HepG2 (cell line): ENCODE results near the gene FBXL22. TPM values are rescaled to one million over a fixed set of nuclear protein-coding genes. Genes with fewer than 3 reads are reported as not detected.

Experiments
- ATAC-seq: fragments of 200-7000 bp; cut with Tn5 transposase; 3 replicates; pipeline ENCODE4 v1.9.1; 2020; ENCODE audit warnings: mild to moderate bottlenecking, moderate library complexity
- BruUV-seq: library from RNA; stranded (reverse); fragments of 400-500 nt; replicated peaks from 2 replicates; lab custom pipeline; 2021; lab: Mats Ljungman, UMichigan
- CTCF ChIA-PET: fragments of 300-600 bp; formaldehyde crosslinking; extraction: SDS; loops from one replicate; lab custom pipeline; 2021; ENCODE audit warnings: low total read pairs, inconsistent platforms, low intra/inter-chr PET ratio; lab: Yijun Ruan, JAX
- POLR2A ChIA-PET: fragments of 350-600 bp; sonication (Branson Sonifier 250); formaldehyde crosslinking; loops from one replicate; lab custom pipeline; 2020; ENCODE audit warnings: antibody characterized with exemption, inconsistent platforms; lab: Yijun Ruan, JAX
- DNase-seq: peaks from one replicate; pipeline ENCODE4 v3.0.0-alpha.2; 2015; ENCODE audit warnings: low spot score
- FAIRE-seq: peaks from 3 replicates; lab custom pipeline; 2011; peaks lifted over from hg19 to GRCh38; lab: Jason Lieb, UNC
- H2AFZ ChIP-seq: one replicate; pipeline ENCODE4 v1.6.1; 2011; ENCODE audit warnings: low read length, inconsistent platforms
- H3K27ac ChIP-seq: fragments of 300-600 bp; 3 replicates; pipeline ENCODE4 v1.8.0; 2011; ENCODE audit warnings: mixed run types, mild to moderate bottlenecking, mixed read lengths, low read length, inconsistent platforms; ENCODE audit not compliant: insufficient read depth; ENCODE audit errors: extremely low read length
- H3K27me3 ChIP-seq, 2 experiments: fragments of 200-600 bp in 1 of 2; 2 replicates in 1 of 2; 3 replicates in 1 of 2; pipeline versions ENCODE4 v1.6.0 to v1.8.0; 2011; ENCODE audit warnings: low read length in 2 of 2, mild to moderate bottlenecking in 2 of 2, moderate library complexity in 2 of 2, inconsistent platforms in 1 of 2; ENCODE audit not compliant: insufficient read depth in 2 of 2, control insufficient read depth in 1 of 2
- H3K36me3 ChIP-seq, 2 experiments: fragments of 200-600 bp in 1 of 2; replicated peaks in 1 of 2; 2 replicates in 1 of 2; 3 replicates in 1 of 2; pipeline versions ENCODE4 v1.5.1 to v1.8.0; 2011; ENCODE audit warnings: low read length in 2 of 2, inconsistent platforms in 1 of 2; ENCODE audit not compliant: insufficient read depth in 2 of 2, control insufficient read depth in 1 of 2
- H3K4me1 ChIP-seq: 2 replicates; pipeline ENCODE4 v1.5.1; 2012; ENCODE audit warnings: low read length, inconsistent platforms; ENCODE audit not compliant: insufficient read depth
- H3K4me2 ChIP-seq: 2 replicates; pipeline ENCODE4 v1.6.0; 2011; ENCODE audit warnings: low read depth, low read length, inconsistent platforms
- H3K4me3 ChIP-seq, 3 experiments: fragments of 200-600 bp in 1 of 3; sonication (generic), shearing (Covaris generic) in 1 of 3; replicated peaks in 1 of 3; 2 replicates each; pipeline ENCODE4 v1.5.1; 2011 to 2016; ENCODE audit warnings: low read length in 3 of 3, inconsistent platforms in 2 of 3, low read depth in 2 of 3, mild to moderate bottlenecking in 2 of 3, control low read depth in 1 of 3, mixed read lengths in 1 of 3; ENCODE audit not compliant: insufficient read depth in 1 of 3
- H3K79me2 ChIP-seq: one replicate; pipeline ENCODE4 v1.6.1; 2011; ENCODE audit warnings: low read length, inconsistent platforms; ENCODE audit not compliant: insufficient read depth
- H3K9ac ChIP-seq: 2 replicates; pipeline ENCODE4 v1.6.0; 2011; ENCODE audit warnings: mild to moderate bottlenecking, low read depth, low read length, inconsistent platforms; ENCODE audit not compliant: insufficient read depth
- H3K9me3 ChIP-seq: 2 replicates; pipeline ENCODE4 v1.5.1; 2012; ENCODE audit warnings: mild to moderate bottlenecking, low read length
- H4K20me1 ChIP-seq: 2 replicates; pipeline ENCODE4 v1.6.0; 2011; ENCODE audit warnings: inconsistent platforms, mild to moderate bottlenecking, low read length, moderate library complexity; ENCODE audit not compliant: insufficient read depth
- ATF1 ChIP-seq: IDR thresholded peaks from 2 replicates; pipeline ENCODE4 v1.6.1; 2016; ENCODE audit warnings: mild to moderate bottlenecking, control low read depth
- SNAI1 ChIP-seq: sonication (generic); formaldehyde crosslinking; IDR thresholded peaks from 2 replicates; pipeline ENCODE4 v1.5.0; 2020; ENCODE audit warnings: mild to moderate bottlenecking, missing genetic modification reagents, borderline replicate concordance
- ZSCAN9 ChIP-seq: IDR thresholded peaks from 2 replicates; pipeline ENCODE4 v1.6.1; 2016; ENCODE audit warnings: borderline replicate concordance
- WGBS: methylation state at CpG from one replicate; pipeline ENCODE4 v1.1.6; 2017; ENCODE audit warnings: low lambda C conversion rate; 5-methylcytosine and 5-hydroxymethylcytosine counted together
- in situ Hi-C: cut with HindIII; loops from 2 replicates; pipeline ENCODE4 v1.10.0; 2017; ENCODE audit warnings: low pct_unique_long_range_greater_than_20kb; ENCODE audit not compliant: extremely low pct_ligation_motif_present
- intact Hi-C: fragments of 100-400 bp; cut with micrococcal nuclease; formaldehyde crosslinking; loops from one replicate; pipeline ENCODE4 v1.10.0; 2022; ENCODE audit not compliant: unreplicated experiment
- polyA plus RNA-seq, 8 experiments: library from polyadenylated mRNA; depleted of rRNA in 3 of 8; stranded (reverse) in 7 of 8; unstranded in 1 of 8; fragments of >200 nt; fragmentation: Illumina TruSeq in 4 of 8; extraction: Trizol in 4 of 8; gene quantifications; 2 replicates each; pipeline versions ENCODE4 v1.2.1 to v1.2.3, GENCODE V29; 2011 to 2016; ENCODE audit warnings: low read depth in 4 of 8, missing spikeins in 1 of 8, mixed read lengths in 1 of 8; ENCODE audit not compliant: insufficient read depth in 1 of 8
- total RNA-seq, 5 experiments: library from RNA; depleted of rRNA; stranded (reverse); fragments of >200 nt; fragmentation: Illumina TruSeq; extraction: Trizol; gene quantifications; 2 replicates each; pipeline ENCODE4 v1.2.3, GENCODE V29; 2016; ENCODE audit warnings: low read depth in 1 of 5
- TF ChIP-seq, protein P1 (sequence below): sonication (generic); formaldehyde crosslinking; IDR thresholded peaks from 2 replicates; pipeline ENCODE4 v1.4.0; 2020; ENCODE audit warnings: mild to moderate bottlenecking, missing genetic modification reagents

The FBXL22 gene
- total and polyA plus RNA-seq, 2 of the 13 experiments (the other 11 are each of a cell fraction or from before 2014, with no cell fraction given), result 0.15 to 0.33 TPM

GRCh38 chr15:63602595-63602994 lies 5.4 kb downstream of the FBXL22 start:
- POLR2A ChIA-PET, result interaction anchor here (3.9 kb wide), 1 partner anchor 8 kb away, joined by 27 read pairs; no protein-coding TSS in a partner anchor
- Histone ChIP-seq H3K27me3 (no peaks in the 10 kb centered on the region; a peak in 1 of 5 replicates), H3K27ac (no peak overlapping the region), H3K9me3 (no peaks in the 10 kb centered on the region), H3K4me3 (no peak overlapping the region), H3K4me1 (peaks cover 26% of the 10 kb centered on the region), H3K4me2 (no peak overlapping the region), H3K79me2 (no peaks in the 10 kb centered on the region), H3K9ac (no peak overlapping the region), H4K20me1 (no peaks in the 10 kb centered on the region), H2AFZ (no peak overlapping the region), H3K36me3 (0 out of 5 replicates have a peak, but pooled peaks cover 0 to under 1% of the 10 kb centered on the region in 2 experiments)
- FAIRE-seq (no peak), ATAC-seq (no peak), DNase-seq (no peak)
- in situ Hi-C loops, result no loop called here
- intact Hi-C loops, result no loop called here
- TF ChIP-seq, protein P1, sequence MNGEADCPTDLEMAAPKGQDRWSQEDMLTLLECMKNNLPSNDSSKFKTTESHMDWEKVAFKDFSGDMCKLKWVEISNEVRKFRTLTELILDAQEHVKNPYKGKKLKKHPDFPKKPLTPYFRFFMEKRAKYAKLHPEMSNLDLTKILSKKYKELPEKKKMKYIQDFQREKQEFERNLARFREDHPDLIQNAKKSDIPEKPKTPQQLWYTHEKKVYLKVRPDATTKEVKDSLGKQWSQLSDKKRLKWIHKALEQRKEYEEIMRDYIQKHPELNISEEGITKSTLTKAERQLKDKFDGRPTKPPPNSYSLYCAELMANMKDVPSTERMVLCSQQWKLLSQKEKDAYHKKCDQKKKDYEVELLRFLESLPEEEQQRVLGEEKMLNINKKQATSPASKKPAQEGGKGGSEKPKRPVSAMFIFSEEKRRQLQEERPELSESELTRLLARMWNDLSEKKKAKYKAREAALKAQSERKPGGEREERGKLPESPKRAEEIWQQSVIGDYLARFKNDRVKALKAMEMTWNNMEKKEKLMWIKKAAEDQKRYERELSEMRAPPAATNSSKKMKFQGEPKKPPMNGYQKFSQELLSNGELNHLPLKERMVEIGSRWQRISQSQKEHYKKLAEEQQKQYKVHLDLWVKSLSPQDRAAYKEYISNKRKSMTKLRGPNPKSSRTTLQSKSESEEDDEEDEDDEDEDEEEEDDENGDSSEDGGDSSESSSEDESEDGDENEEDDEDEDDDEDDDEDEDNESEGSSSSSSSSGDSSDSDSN (CRISPR knock-in tag), result no peak
- no peak for TF ChIP-seq ATF1 (CRISPR knock-in tag)
- no peak for TF ChIP-seq SNAI1 (CRISPR knock-in tag)
- BruUV-seq, result no TSS peak
- CTCF ChIA-PET, result no interaction called here
- 91% methylated on average over 3 of the region's 3 CpGs for WGBS

DNA sequence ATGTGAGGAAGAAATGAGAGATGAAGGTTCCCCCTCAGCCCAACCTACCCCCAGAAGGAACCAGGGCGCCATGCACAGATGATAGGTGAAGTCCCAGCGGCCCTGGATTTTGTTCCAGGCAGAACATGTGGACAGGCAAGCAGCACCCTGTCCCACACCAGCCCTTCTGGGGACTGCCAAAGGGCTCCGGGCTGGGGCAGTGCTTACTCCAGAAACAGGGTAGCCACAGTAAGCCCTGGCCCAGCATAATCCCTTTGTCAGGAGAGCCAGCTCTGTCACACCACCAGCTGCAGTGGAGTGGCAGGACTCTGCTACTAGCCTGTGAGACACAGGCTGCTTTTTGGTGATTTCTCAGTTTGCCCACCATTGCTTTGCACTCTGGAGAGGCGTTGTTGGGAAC lies 6.3 kb downstream of the FBXL22 start:
- no peak for TF ChIP-seq ZSCAN9
- Histone ChIP-seq H3K27me3 (no peaks in the 10 kb centered on the region; a peak in 1 of 5 replicates), H3K27ac (no peak overlapping the region), H3K4me2 (no peak overlapping the region), H3K4me3 (no peak overlapping the region), H3K36me3 (peaks cover 0 to 8% of the 10 kb centered on the region in 2 experiments; a peak in 1 of 5 replicates), H2AFZ (no peak overlapping the region), H3K4me1 (peaks cover 17% of the 10 kb centered on the region), H3K9ac (no peak overlapping the region), H4K20me1 (no peaks in the 10 kb centered on the region), H3K79me2 (no peaks in the 10 kb centered on the region), H3K9me3 (no peaks in the 10 kb centered on the region)
- intact Hi-C loops, result no loop called here
- 81% methylated on average over 3 of the region's 4 CpGs for WGBS
- in situ Hi-C loops, result no loop called here
- ATAC-seq (no peak), DNase-seq (no peak), FAIRE-seq (no peak)
- POLR2A ChIA-PET, result no interaction called here
- CTCF ChIA-PET, result no interaction called here
- BruUV-seq, result no TSS peak
